ENCODE measurements around the gene TTC21B. TPM values are rescaled to one million over a fixed set of nuclear protein-coding genes. Genes with fewer than 3 reads are reported as not detected.

Gene TTC21B
- total and polyA plus RNA-seq, 2 donors from 2014 or later, result 8.4 to 15.2 TPM

GRCh38 chr2:165927353-165927752 lies 26.2 kb downstream of the TTC21B start:
- FAIRE-seq, result no peak
- TF ChIP-seq CTCF (IDR thresholded peaks at IDR 0.05; ENCODE audit: borderline replicate concordance, extremely low read depth, insufficient read depth), result no peak
- intact Hi-C loops (cut with DNase I), result no loop called here

DNA sequence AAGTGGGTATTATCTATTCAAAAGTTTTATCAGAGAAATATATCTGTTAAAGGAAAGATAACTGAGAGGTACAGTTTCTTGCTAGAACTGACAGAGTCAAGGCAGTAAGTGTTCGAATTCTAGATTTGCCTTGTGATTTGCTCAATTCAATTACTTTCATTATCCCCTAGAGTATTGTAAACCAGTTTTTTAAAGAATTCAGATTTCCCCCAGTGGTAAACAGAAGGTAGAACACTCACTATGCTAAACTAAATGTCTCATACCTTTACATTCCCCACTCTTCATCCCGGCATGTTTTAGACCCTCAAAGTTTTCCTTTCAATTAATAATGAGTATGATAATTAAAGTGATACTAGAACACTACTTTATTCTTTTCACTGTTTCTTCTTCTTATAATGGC lies 28.6 kb downstream of the TTC21B start:
- H3K4me1 ChIP-seq (ENCODE audit: control insufficient read depth in 2 of 3, insufficient read depth in 2 of 3, low read depth in 1 of 3, low read length in 3 of 3), result no peaks in the 10 kb centered on the region
- no peaks in the 10 kb centered on the region for H3K27me3 ChIP-seq (ENCODE audit: control insufficient read depth, insufficient read depth, low read length)
- no peak overlapping the region for H3K4me3 ChIP-seq (ENCODE audit: low read length in 3 of 3)
- H3K9ac ChIP-seq (ENCODE audit: low read length in 3 of 3), result no peak overlapping the region
- no peak for FAIRE-seq
- no peak for DNase-seq
- peaks cover 7 to 36% (median 18%) of the 10 kb centered on the region in 3 donors for H3K36me3 ChIP-seq (ENCODE audit: control insufficient read depth in 2 of 3, insufficient read depth in 3 of 3, low read length in 3 of 3)
- intact Hi-C loops (cut with DNase I), result no loop called here
- TF ChIP-seq CTCF (IDR thresholded peaks at IDR 0.05; ENCODE audit: borderline replicate concordance, extremely low read depth, insufficient read depth), result no peak
- no peaks in the 10 kb centered on the region for H3K9me3 ChIP-seq (ENCODE audit: control insufficient read depth in 2 of 3, insufficient read depth in 1 of 3, low read length in 3 of 3)
- no peak overlapping the region for H3K27ac ChIP-seq (ENCODE audit: low read depth in 2 of 2, low read length in 2 of 2)

More at GRCh38 chr2:165927353-165927752, 26.2 kb downstream of the TTC21B start:
- no peak overlapping the region for H3K4me3 ChIP-seq (ENCODE audit: low read length in 3 of 3)
- no peak overlapping the region for H3K27ac ChIP-seq (ENCODE audit: low read depth in 2 of 2, low read length in 2 of 2)
- no peak for DNase-seq
- peaks cover 11 to 44% (median 21%) of the 10 kb centered on the region in 3 donors for H3K36me3 ChIP-seq (ENCODE audit: control insufficient read depth in 2 of 3, insufficient read depth in 3 of 3, low read length in 3 of 3)
- H3K4me1 ChIP-seq (ENCODE audit: control insufficient read depth in 2 of 3, insufficient read depth in 2 of 3, low read depth in 1 of 3, low read length in 3 of 3), result no peaks in the 10 kb centered on the region
- no peaks in the 10 kb centered on the region for H3K9me3 ChIP-seq (ENCODE audit: control insufficient read depth in 2 of 3, insufficient read depth in 1 of 3, low read length in 3 of 3)
- no peaks in the 10 kb centered on the region for H3K27me3 ChIP-seq (ENCODE audit: control insufficient read depth, insufficient read depth, low read length)
- no peak overlapping the region for H3K9ac ChIP-seq (ENCODE audit: low read length in 3 of 3)

- H3K4me3 ChIP-seq (ENCODE audit: low read length in 3 of 3), result no peak overlapping the region
- peaks cover 2 to 13% (median 7%) of the 10 kb centered on the region in 3 donors for H3K36me3 ChIP-seq (ENCODE audit: control insufficient read depth in 2 of 3, insufficient read depth in 3 of 3, low read length in 3 of 3)
- intact Hi-C loops (cut with DNase I), result no loop called here
- no peaks in the 10 kb centered on the region for H3K9me3 ChIP-seq (ENCODE audit: control insufficient read depth in 2 of 3, insufficient read depth in 1 of 3, low read length in 3 of 3)
- H3K4me1 ChIP-seq (ENCODE audit: control insufficient read depth in 2 of 3, insufficient read depth in 2 of 3, low read depth in 1 of 3, low read length in 3 of 3), result no peaks in the 10 kb centered on the region
- H3K27ac ChIP-seq (ENCODE audit: low read depth in 2 of 2, low read length in 2 of 2), result no peak overlapping the region
- no peaks in the 10 kb centered on the region for H3K27me3 ChIP-seq (ENCODE audit: control insufficient read depth, insufficient read depth, low read length)
- FAIRE-seq (no peak), DNase-seq (no peak)
- TF ChIP-seq CTCF (IDR thresholded peaks at IDR 0.05; ENCODE audit: borderline replicate concordance, extremely low read depth, insufficient read depth), result no peak
- no peak overlapping the region for H3K9ac ChIP-seq (ENCODE audit: low read length in 3 of 3)
Measured at GRCh38 chr2:165920748-165921147, 32.8 kb downstream of the TTC21B start.

DNA sequence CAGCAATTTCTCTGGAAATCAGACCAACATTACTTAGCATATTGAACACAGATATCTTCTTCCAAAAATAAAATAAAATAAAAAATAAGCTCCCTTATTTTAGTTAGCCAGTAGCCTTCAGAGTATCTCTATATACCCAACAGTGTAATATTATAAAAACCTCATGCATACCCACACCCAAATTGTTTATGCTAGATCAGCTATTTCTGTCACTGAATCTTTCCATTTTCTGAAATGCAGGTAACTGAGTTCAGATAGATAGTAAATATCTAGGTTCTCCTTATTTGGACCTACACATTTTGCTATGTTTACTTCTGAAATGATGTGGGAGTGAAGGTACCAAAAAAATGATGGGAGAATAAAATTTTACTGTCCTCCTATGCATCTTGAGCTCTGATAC lies 39.9 kb downstream of the TTC21B start:
- Histone ChIP-seq H3K36me3 (ENCODE audit: control insufficient read depth in 2 of 3, insufficient read depth in 3 of 3, low read length in 3 of 3) (peaks cover 4 to 32% (median 5%) of the 10 kb centered on the region in 3 donors), H3K27ac (ENCODE audit: low read depth in 2 of 2, low read length in 2 of 2) (no peak overlapping the region), H3K9me3 (ENCODE audit: control insufficient read depth in 2 of 3, insufficient read depth in 1 of 3, low read length in 3 of 3) (no peaks in the 10 kb centered on the region), H3K9ac (ENCODE audit: low read length in 3 of 3) (no peak overlapping the region), H3K4me3 (ENCODE audit: low read length in 3 of 3) (no peak overlapping the region), H3K27me3 (ENCODE audit: control insufficient read depth, insufficient read depth, low read length) (no peaks in the 10 kb centered on the region), H3K4me1 (ENCODE audit: control insufficient read depth in 2 of 3, insufficient read depth in 2 of 3, low read depth in 1 of 3, low read length in 3 of 3) (no peaks in the 10 kb centered on the region)
- no peak for TF ChIP-seq CTCF (IDR thresholded peaks at IDR 0.05; ENCODE audit: borderline replicate concordance, extremely low read depth, insufficient read depth)
- FAIRE-seq, result no peak
- intact Hi-C loops (cut with DNase I), result no loop called here
- DNase-seq, result no peak

All from kidney (tissue), 14 donors.